Activated CD8-positive, alpha-beta memory T cell treated with anti-CD3 and anti-CD28 coated beads, Interleukin-2, amount 50 U/mL, for 4 hours (primary cell): ENCODE results near the gene SLC25A33.

Experiments
- DNase-seq: peaks from one replicate; pipeline ENCODE4 v3.0.0-alpha.2; 2020

The SLC25A33 gene

DNA sequence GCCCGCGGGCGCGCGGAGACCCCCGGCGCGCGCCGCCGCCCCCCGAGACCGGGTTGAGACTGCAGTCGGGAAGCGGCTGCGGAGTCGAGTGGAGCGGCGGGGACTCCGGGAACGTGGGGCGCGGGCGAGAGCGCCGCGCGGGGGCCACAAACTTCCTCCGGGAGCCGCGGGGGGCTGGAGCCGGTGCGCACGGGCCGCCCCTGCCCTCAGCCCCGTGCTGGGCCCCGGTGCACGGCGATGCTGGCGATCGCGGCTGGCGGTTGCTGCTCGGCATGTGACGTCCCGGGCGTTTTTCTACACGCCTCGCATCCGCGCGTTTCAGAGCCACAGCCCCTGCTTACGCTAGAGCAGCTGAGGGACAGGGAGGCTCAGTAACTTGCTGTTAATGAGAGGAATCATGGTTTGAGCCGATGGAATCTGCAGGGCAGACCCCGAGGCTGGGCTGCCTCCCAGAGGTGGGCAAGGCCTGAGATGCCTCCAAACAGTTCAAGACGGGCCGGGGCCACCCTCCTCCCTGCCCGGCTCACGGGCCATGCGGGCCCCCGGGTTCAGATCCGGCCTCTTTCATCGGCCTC lies 50.0 kb downstream of the SLC25A33 start:
- peak; percentile 40 for DNase-seq

DNA sequence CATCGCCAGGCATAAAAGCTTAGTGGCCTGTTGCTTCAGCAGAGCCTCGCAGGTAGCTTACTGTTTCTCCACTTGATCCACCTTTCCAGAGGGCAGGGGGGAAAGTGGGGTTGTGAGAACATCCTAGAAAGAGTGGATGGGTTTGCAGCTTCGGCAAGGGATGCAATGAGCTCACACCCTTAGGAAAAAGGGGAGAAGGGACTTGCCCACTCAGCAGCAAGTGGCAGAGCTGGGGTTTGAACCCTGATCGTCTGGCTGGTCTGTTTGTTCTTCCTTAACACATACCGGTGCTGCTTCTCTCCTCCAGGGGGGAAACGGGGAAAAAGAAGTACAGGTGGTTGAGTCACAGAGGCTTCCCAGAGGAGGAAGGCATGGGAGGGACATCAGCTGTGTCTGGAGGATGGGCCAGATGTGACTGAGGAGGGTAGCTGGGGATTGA lies 50.5 kb downstream of the SLC25A33 start:
- no peak for DNase-seq

DNA sequence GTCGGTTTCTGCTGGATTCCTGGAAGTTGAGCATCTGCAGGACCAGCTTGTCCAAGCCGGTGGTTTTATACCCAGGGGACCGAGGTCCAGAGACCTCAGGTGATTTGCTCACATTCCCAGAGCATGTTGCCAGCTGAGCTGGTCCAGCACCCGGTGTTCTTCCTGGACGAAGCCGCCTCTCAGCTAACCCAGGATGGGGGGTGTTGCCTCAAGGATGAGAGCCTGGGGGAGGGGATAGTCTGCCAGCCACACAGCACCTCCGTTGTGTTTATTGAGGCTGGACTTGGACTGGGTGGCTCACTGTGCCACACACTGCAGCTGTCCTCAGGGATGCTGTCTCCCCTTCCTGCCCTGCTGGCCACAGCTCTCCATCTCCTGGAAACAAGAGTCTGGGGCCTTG lies 50.9 kb downstream of the SLC25A33 start:
- DNase-seq, result no peak

DNA sequence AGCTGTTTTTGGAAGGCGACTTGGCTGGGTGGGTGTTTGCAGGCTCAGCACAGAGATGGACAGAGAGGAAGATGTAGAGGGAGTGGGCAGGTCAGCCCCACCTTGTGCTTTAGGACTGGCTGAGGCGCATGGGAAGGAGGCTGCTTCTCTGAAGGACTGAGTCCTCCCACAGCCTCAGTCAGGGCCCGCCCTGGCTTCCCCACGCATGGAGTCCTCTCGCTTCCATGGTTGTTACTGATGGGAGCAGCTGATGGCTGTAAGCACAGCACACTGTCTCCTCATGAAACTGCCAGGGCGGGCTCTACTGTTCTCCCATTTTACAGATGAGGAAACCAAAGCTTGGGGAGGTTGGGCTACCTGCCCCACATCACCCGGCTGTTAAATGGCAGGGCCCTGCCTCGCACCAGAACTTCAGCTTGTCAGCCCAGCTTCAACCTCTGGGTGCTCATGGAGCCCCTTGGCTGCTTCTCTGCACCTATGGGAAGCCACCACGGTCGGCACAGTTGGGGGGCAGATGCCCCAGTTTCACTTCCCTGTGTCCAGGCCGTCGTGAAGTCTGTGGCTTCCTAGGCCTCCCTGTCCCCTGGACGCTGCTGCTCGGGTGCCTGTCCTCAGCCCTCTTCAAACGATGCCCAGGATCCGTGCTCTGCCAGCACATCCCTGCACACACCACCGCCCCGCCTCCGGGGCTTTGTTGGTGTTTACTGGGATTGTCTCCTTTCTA lies 51.8 kb downstream of the SLC25A33 start:
- DNase-seq, result peak; percentile 14

DNA sequence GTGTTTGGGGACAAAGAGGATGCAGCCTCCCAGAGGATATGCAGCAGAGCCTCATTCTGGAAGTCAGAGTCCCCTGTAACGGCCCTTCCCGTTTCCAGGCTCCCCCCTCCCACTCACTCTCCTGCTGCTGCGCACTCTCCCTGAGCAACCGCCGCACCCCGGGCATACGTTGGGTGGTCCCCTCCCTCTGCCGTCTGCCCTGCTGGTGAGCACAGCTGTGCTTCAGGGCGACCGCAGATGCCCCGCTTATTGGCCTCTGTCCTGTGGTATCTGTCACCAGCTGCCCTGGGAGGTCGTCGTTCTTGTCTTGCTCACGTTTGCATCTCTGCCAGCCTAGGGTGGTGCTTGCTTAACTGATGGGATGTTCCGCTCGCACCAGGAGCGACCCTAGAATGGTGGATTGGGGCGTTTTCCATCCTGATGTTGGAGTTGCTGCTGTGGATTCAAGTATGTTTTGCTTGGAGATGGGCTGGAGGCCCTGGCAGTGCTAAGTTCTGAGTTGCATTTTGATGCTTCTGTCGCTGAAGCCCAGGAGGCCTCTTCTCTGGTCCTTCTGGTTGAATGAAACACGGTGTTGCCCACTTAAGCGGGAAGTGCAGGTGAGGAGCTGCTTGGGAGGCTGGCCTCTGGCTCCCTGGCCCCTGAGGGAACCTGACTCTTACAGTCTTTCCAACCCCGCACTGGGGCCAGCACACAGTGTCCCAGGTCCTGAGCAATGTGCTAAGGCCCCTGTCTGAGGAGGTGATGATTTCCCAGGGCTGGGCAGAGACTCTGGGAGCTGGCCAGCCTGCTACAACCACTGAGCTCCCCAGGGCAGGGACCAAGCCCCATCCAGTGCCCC lies 52.6 kb downstream of the SLC25A33 start:
- DNase-seq, result peak; percentile 15

DNA sequence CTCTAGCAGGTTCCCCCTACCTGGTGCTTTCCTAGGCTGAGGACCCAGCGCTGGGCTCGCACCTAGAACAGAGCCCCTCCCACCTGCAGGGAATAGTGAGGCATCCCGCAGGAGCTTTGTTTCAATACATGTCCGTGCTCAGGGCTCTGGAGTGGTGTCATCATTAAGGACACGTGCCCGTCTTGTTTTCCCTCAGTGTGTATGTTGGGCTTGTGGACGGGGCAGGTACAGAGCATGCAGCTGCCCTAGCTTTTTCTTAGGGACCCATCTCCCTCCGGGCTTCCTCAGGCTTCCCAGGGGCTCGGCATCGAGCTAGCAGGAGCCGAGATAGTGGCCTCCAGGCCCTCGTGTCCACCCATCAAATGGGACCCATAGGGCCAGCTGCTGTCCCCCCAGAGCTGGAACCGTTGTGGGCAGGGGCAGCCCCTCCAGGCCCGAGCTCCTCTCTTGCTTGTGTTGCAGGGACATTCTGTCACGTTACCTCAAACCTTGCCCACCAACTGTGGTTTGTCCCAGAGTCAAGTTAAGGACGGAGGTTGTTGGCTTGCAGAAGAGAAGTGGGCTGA lies 53.3 kb downstream of the SLC25A33 start:
- DNase-seq, result no peak

DNA sequence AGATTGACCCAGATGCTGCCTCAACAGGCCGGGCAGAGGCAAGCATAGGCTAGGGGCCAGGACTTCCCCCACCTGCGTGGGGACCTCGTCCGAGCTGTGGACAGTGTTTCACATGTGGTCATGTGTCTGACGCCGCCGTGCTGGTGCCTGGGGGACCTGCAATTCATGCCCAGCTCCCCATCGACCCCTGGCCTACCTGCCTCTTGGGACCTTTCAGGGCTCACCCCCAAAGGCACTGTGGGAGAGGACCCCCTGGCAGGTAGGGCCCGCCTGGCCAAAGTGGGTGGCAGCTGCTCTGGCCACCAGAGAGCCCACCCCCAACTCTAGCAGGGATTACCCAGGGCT lies 53.9 kb downstream of the SLC25A33 start:
- no peak for DNase-seq

DNA sequence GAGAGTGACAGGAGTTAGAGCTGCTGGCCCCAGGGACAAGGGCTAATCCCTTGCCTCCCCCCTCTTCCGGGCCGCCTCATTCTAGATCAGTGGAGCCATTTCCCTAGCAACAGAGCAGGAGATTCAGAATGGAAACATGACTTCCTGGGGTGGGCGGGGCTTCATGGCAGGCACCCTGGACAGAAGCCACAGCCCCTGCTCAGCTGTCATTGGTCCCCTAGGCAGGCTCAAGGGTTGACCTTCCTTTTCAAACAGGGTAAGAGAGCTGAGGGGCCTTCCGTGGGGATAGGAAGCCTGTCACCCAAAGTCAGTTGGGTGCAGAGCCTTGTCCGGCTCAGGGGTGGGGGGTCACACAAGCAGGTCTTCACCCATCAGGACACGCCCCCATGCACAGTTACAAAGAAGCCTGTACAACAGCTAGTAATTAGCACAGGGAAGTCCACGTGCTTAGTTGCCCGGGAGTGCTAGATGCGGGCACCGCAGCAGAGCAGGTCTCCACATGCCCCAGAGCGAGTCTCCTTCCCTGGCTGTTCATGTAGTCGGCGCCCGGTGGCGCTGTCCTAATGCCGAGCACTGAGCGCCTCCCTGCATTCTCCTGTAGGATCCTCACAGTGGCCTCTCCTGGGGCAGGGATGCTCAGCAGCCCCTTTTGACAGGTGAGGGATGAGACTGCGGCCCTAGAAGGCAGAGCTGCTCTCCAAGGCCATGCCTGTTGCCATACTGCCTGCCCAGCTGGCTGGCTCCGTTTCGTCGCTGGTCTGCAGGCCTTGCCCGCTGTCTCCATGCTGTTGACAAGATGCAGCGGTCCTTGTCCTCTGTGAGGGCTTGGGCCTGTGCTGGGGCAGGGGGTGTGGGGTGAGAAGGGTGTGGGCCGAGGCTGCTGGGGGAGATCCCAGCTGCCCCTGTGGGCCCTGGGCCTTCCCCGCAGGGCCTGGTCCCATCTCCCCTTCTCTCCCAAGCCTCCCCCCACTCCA lies 54.5 kb downstream of the SLC25A33 start:
- DNase-seq, result peak; percentile 17

DNA sequence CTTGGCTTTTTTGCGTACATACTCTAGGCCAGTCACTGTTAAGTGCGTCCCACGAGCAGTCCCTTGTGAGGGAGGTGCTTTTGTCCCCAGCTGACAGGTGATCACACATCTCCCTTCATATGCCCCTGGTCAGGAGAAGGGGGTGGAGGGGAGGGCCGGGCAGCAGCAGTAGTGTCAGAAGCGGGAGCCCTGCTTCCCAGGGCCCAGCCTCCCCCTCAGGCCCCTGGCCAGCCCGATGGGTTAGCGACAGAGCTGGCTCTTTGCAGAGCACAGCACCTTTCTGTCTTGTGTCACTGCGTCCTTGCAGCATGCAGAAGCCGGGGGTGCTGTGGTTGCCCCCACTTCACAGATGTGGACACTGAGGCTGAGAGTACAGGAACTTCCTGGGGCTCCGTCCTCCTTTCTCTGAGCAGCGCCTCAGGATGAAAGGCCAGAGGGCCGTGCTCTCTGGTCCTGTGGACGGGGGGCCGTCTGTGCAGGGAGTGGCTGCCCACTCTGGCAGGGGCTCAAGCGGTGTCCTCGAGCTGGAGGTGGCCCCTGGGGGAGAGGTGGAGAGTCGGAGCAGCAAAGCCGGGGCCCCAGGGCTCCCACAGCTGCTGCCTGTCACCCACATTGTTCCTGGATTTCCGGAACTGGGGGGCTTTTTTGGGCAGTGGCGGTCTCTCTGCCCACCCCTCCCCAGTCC lies 55.3 kb downstream of the SLC25A33 start:
- DNase-seq, result no peak

DNA sequence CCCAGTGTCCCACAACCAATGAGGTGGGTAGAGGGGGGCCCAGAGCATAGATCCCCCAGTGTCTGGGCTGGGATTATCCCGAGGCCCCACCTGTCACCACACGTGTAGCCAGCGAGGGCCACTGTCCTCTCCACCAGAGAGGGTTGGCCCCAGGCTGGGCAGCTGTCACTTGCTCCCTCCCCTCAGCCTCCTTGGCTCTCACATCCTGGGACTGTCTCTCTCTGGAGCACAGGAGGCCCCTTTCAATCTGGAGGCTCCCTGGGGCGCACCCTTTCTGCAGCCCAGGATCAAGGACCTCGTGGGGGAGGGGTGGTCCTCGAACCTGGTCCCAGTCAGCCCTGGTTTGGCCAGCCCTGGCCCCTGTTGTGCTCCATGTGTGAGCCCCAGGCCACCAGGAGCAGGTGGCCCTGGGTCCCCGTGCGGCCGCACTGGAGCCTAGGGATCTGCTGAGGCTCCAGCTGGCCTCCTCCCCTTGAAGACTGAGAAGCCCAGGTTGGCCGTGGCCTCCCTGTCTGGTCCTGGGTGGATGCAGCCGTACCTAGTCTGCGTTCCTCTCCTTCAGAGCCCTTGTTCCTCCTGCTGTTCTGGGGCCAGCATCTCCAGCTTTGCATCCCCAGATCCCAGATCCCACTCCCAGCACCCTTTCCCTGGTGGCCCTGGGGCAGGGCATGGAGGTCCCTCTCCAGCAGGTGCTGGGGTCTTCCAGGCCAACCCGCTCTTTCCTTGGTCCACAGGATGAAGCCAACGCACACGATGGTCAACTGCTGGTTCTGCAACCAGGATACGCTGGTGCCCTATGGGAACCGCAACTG lies 56.1 kb downstream of the SLC25A33 start:
- DNase-seq, result no peak

DNA sequence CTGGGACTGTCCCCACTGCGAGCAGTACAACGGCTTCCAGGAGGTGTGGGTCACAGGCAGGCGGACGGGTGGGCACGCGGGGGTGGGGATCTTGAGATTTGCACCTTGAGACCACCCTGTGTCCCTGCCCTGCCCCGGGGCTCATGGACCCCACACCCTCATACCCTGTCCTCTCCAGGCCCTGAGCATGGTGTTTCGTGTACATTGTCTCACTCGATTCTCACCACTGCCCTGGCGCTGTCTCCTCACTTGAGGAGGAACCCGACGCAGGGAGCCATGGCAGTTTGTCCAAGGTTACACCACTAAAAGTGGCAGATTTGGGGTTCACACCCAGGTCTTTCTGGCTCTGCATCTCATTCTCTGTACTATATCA lies 56.7 kb downstream of the SLC25A33 start:
- DNase-seq, result no peak

DNA sequence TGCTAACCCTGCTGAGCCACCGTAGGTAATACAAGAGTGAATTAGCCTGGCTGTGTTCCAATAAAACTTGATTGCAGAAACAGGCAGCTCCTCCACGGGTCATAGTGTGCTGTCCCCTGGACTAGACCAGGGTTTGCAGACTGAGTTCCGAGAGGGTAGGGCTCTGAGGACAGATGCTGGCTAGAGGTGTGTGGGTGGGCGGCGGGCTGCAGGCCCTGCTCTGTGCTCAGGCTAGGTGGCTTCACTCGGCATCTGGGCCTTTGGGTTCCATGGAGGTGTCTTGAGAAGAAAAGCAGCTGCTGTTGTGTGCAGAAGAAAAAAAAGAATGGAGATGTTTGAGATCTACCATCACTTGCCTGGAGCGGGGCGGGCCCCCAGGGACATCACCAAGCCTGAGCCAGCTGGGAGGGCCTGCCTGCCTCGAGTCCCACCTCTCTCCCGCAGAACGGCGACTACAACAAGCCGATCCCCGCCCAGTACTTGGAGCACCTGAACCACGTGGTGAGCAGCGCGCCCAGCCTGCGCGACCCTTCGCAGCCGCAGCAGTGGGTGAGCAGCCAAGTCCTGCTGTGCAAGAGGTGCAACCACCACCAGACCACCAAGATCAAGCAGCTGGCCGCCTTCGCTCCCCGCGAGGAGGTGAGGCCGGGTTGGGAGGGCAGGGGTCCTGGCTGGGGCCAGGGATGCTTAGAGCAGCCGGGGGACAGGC lies 57.3 kb downstream of the SLC25A33 start:
- no peak for DNase-seq

DNA sequence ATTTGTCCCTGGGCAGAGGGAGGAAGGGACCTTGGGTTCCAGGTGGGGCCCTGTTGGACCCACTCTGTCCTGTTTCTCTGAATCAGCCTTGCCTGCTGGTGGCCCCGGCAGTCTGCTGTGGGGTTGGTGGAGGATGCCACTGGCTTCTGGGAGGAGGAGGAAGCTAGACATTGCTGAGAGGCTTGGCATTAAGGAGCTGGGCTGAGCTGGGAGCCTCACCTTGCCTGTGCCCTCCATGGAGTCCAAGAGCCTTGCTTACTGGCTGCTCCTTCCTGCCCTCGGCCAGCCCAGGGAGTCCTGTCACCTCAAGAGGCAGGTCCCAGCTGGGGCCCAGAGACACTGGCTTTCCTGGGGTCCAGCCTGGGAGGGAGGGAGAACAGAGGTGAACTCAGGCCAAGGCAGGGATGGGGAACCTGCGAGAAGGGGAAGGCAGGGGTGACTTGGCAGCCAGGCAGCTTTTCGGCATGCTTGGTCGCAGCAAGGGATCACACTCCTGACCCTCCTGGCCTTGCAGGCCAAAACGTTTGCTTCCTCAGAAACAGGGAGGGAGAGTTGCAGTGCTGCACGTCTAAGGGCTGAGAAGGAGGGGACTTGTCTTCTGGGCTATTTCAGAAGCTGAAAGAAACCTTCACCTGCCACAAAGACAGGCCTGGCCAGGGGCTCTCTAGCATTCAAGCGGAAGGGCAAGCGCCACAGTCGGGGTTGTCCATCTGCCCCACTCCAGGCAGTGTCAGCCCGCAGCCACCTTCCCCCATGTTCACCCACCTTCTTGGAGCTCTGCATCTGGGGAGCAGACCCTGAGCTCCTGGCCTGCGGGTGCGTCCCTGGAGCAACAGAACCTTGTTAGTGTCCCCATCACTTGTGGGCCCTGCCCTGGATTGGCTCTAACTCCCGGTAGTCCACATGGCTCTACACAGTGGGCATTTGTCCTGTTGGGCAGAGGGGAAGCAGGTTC lies 58.4 kb downstream of the SLC25A33 start:
- peak; percentile 13 for DNase-seq

DNA sequence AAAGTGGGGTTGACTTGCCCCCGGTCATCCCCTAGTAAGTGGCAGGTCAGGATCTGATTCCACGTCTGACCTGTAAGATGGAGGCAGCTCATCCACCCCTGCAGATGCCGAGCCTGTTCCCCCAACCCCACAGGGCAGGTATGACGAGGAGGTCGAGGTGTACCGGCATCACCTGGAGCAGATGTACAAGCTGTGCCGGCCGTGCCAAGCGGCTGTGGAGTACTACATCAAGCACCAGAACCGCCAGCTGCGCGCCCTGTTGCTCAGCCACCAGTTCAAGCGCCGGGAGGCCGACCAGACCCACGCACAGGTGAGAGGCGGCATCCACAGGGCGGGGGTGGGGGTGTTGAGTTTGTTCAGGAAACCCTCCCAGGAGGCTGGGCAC lies 59.0 kb downstream of the SLC25A33 start:
- no peak for DNase-seq

DNA sequence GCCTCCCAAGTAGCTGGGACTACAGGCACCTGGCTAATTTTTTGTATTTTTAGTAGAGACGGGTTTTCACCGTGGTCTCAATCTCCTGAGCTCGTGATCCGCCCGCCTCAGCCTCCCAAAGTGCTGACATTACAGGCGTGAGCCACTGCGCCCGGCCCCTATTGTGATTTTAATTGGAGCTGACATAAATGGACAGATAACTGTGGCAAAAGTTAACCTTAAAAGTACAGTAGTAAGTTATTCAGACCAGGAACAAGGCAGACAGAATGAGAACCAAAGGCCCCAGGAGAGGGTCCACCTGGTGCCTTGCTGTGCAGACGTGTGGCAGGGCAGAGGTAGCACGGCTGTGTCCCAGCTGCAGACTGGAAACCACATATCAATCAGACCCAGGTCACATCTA lies 60.5 kb downstream of the SLC25A33 start:
- DNase-seq, result no peak

DNA sequence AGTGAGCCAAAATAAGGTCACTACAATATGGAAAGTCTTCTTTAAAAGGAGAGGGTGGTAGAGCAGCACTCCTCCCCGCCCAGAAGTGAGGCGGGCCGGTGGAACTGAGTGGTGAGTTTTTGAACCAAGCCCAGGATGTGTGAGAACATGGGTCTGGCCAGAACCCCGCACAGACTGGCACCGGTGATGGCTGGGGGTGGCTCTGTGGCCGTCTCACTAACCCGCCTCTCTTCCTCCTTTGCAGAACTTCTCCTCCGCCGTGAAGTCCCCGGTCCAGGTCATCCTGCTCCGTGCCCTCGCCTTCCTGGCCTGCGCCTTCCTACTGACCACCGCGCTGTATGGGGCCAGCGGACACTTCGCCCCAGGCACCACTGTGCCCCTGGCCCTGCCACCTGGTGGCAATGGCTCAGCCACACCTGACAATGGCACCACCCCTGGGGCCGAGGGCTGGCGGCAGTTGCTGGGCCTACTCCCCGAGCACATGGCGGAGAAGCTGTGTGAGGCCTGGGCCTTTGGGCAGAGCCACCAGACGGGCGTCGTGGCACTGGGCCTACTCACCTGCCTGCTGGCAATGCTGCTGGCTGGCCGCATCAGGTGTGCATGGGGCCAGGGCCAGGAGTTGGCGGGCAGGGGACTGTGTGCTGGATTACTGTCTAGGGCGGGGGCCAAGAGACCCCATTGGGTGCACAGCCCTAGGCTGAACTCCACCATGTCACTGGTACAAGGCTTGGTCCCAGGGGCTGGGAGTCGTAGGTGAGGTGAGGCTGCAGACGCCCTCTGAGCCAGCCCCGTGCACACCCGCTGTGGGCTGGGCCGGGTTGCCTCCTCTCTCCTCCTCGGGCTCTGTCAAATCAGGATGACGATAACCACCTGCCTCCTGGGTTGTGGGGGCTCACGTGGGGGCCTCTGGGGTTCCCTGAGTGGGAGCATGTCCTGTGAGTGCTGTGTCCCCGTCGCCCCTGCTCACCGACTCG lies 61.9 kb downstream of the SLC25A33 start:
- DNase-seq, result peak; percentile 13

DNA sequence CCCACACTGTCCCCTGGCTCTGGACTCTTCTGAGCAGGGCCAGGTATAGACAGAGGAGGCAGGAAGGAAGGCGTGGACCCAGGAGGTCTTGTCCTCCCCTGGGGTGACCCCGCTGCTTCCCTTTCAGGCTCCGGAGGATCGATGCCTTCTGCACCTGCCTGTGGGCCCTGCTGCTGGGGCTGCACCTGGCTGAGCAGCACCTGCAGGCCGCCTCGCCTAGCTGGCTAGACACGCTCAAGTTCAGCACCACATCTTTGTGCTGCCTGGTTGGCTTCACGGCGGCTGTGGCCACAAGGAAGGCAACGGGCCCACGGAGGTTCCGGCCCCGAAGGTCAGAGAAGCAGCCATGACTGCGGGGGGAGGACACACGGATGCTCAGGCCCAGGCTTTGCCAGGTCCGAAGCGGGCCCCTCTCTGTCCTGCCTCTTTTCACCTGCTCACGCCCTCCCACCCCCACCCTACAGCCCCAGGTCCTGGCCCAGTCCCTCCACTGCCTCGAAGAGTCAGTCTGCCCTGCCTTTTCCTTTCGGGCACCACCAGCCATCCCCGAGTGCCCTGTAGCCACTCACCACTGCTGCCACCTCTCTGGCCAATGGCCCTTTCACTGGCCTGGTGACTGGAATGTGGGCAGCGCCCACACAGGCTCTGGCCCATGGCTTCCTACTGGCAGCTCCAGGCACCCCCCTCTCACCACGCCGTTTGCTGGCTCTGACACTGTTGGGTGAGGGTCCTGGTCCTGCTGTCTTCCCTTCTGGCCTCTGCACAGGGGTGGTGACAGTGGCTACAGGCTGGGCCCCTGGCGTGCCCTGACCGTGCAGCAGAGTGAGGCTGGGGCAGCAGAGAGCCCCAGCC lies 62.9 kb downstream of the SLC25A33 start:
- peak; percentile 14 for DNase-seq
